ENCODE data around the gene TMPRSS9.
"Not testable (repeated sequence)": the region's sequence is repeated elsewhere in the genome, so short reads cannot be mapped to it uniquely, and the experiment has no call there.

TMPRSS9 gene

DNA sequence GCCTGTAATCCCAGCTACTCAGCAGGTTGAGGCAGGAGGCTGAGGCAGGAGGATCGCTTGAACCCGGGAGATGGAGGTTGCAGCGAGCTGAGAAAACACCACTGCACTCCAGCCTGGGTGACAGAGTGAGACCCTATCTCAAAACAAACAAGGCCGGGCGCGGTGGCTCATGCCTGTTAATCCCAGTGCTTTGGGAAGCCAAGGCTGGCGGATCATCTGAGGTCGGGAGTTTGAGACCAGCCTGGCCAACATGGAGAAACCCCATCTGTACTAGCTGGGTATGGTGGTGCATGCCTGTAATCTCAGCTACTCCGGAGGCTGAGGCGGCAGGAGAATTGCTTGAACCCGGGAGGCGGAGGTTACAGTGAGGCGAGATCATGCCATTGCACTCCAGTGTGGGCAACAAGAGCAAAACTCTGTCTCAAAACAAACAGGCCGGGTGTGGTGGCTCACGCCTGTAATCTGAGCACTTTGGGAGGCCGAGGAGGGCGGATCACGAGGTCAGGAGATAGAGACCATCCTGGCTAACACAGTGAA lies 35.3 kb downstream of the TMPRSS9 start:
- DNase-seq, result not testable (repeated sequence)

DNA sequence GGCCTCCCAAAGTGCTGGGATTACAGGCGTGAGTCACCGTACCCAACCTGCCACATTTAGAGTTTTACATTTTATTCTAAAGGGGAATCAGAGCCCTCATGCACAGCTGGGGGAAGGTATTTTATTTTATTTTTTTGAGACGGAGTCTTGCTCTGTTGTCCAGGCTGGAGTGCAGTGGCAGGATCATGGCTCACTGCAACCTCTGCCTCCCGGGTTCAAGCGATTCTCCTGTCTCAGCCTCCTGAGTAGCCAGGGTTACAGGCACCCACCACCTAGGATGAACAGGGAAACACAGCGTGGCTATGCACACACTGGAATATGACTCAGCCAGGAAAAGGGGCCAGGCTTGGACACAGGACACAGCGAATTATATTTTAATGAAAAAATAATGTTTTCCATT lies 37.1 kb downstream of the TMPRSS9 start:
- not testable (repeated sequence) for DNase-seq

DNA sequence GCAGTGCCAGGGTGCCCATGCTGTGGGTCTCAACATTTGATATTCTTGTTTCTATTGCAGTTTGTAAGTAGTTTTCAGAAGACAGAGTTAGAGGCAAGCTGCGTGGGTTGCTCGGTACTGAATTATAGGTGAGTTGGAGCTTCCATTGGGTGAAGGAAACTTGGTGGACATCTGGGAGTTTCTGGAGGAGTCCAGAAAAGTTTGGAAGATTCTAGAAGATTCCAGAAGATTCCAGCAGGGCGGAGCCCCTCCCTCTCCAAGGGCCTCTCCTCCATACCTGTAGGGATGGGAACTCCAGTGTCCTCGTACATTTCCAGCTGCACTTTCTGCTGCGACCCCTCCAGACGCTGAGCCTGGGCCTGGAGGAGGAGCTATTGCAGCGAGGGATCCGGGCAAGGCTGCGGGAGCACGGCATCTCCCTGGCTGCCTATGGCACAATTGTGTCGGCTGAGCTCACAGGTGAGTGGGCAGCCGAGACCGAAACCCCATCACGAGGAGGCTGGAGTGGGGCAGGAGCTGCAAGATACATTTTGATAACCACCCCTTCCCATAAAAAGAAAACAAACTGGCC lies 38.8 kb downstream of the TMPRSS9 start:
- DNase-seq, result no peak

DNA sequence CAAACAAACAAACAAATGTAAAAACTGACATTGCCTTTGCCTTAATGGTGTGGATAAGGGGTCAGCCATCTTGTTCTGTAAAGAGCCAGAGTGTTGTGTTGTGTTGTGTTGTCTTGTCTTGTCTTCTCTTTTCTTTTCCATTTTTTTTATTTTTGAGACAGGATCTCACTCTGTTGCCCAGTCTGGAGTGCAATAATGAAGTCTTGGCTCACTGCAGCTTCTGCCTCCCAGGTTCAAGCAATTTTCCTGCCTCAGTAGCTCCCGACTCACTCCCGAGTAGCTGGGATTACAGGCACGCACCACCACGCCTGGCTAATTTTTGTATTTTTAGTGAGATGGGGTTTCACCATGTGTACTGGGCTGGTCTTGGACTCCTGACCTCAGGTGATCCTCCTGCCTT lies 39.5 kb downstream of the TMPRSS9 start:
- no peak for DNase-seq

DNA sequence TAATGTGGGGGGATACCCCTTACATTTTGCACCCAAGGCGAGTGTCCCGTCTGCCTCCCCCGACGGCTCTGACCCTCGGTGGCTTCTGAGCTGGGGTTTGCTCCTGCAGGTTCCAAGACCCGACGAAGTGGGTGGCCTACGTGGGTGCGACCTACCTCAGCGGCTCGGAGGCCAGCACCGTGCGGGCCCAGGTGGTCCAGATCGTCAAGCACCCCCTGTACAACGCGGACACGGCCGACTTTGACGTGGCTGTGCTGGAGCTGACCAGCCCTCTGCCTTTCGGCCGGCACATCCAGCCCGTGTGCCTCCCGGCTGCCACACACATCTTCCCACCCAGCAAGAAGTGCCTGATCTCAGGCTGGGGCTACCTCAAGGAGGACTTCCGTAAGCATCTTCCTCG lies 48.2 kb downstream of the TMPRSS9 start:
- DNase-seq, result no peak

DNA sequence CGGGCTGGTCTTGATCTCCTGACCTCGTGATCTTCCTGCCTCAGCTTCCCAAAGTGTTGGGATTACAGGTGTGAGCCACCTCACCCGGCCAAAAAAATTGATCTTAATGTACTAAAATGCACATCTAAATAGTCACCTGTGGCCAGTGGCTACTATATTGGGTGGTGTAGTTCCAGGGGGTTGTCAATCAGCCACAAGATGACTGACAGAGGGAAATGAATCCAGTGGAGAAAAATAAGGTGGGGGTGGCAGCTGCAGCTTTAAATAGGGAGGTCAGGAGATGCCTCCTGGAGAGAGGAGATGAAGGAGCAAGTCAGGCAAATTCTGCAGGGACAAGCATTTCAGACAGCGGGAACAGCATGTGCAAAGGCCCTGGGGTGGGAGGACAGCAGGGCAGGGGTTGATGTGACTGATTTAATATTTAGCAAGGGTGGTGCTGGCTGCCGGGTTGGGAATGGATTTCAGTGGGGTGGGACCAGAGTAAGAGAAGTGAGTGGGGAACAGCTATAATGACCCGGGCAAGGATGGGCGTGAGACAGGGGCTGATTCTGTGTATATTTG lies 49.4 kb downstream of the TMPRSS9 start:
- DNase-seq, result no peak

DNA sequence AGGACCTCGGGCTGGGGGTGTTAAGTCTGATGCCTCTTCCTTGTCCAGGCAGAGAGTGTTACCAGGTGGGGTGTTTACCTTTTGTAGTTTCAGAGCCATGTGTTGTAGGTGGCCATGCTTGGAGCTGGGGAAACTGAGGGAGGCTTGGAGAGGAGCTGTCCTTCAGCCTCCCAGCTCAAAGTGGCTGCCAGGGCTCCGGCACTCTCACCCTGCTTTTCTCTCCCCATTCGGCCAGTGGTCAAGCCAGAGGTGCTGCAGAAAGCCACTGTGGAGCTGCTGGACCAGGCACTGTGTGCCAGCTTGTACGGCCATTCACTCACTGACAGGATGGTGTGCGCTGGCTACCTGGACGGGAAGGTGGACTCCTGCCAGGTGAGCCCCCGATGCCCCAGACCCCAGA lies 50.0 kb downstream of the TMPRSS9 start:
- no peak for DNase-seq

DNA sequence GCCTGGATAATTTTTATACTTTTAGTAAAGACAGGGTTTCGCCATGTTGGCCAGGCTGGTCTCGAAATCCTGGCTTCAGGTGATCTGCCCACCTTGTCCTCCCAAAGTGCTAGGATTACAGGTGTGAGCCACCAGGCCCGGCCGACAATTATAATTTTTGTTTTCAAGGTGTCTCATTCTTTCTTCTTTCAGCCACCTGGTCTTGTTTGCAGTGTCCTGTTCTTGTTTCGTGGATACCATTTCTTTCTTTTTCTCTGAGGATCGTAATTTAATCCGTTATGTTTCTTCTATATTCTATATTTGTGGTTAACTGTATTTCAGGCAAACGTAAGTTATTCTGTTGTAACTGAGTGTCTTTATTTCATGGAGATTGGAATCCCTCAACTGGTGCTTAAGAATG lies 51.6 kb downstream of the TMPRSS9 start:
- DNase-seq, result no peak

DNA sequence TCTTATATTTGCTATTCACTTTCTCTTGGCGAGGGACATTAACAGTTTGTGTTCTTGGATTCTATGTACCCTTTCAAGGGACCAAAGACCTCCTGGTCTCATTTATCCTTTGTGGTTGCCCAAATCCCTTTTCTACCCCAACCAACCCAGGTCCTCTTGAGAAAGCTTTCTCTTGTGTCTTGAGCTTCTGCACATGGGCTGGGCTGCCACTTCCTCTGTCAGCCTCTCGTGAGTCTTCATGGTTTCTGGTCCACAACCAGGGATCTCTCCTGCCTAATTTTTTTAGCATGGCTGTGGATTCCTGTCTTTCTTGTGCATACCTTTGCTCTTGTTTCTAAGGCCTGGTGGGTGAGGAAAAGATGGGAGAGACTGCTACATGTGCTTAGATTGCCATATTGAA lies 52.4 kb downstream of the TMPRSS9 start:
- no peak for DNase-seq

DNA sequence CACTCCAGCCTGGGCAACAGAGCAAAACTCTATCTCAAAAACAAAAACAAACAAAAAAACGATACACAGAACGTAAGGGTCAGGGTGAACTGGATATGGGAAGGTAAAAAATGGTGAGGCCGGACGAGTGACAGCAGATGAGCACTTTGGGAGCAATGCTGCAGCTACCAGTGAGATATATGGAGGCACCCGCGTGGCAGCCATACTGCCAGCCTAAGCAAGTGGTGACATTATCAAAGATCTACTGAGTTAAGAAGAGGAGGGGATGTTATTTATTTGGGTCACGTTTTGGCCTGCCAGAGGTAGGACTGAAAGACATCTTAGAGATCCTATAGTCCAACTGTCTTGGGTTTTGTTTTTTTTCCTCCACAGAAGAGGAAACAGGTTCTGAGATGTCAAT lies 53.1 kb downstream of the TMPRSS9 start:
- DNase-seq, result no peak

DNA sequence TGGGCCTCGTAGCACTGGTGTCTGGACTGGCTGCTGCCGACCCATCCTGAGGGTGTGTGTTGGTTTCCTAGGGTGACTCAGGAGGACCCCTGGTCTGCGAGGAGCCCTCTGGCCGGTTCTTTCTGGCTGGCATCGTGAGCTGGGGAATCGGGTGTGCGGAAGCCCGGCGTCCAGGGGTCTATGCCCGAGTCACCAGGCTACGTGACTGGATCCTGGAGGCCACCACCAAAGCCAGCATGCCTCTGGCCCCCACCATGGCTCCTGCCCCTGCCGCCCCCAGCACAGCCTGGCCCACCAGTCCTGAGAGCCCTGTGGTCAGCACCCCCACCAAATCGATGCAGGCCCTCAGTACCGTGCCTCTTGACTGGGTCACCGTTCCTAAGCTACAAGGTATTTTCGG lies 53.6 kb downstream of the TMPRSS9 start:
- DNase-seq, result no peak

DNA sequence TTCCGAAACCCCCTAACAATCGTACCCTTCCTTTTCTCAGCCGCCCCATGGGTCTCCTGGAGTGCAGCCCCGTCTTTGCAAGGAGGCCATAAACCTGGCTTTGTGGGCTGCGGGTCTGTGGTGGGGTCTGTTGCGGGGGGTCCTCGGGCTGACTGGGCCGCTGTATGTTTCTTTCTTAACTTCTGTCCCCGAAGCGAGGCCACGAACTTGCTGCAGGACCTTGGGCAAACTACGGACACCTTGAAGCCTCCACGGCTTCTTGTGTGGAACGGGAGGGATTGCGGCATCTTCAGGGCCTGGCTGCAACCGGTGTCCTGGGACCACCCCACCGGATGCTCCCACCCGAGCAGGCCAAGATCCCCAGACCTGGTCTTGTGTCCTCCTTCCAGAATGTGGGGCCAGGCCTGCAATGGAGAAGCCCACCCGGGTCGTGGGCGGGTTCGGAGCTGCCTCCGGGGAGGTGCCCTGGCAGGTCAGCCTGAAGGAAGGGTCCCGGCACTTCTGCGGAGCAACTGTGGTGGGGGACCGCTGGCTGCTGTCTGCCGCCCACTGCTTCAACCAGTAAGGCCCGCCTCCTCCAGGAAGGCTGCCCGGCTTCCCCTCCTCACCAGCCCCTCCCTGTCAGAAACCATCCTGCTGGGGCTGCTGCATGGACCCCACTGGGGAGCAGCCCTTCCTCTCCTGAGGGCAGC lies 55.4 kb downstream of the TMPRSS9 start:
- DNase-seq, result no peak

DNA sequence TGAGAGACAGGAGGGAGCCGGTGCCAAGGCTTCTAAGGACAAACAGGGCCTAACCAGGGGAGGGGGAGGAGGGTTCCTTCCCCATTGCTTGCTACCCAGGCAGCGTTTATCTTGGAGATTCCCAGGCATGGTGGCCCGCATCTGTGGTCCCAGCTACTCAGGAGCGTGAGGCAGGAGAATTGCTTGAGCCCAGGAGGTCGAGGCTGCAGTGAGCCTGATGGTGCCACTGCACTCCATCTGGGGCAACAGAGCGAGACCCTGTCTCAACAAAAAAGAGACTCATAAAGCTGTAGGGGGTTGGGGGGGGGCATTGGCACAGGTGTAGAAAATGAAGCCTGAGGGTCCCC lies 55.9 kb downstream of the TMPRSS9 start:
- no peak for DNase-seq

DNA sequence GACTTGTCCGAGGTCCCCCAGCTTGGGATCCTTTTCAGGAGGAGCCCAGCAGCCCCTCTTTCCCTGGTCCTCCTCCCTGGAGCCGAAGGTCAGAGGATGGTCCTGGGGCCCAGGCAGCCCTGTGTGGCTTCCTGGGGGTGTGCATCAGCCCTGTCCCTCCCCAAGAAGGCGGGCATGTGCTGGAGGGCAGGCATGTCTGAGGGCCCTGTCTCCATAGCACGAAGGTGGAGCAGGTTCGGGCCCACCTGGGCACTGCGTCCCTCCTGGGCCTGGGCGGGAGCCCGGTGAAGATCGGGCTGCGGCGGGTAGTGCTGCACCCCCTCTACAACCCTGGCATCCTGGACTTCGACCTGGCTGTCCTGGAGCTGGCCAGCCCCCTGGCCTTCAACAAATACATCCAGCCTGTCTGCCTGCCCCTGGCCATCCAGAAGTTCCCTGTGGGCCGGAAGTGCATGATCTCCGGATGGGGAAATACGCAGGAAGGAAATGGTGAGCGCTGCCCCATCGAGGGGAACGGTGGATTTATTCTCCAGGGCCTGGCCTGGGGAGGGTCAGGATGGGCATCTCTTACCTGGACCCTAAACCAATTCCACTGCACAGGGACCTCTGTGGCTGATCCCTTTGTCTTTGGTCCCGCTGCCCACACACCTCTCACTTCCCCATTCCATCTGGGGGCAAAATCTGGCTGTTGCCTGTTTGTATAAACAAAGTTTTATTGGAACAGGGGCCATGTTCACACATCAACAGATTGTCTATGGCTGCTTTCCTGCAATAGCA lies 56.4 kb downstream of the TMPRSS9 start:
- no peak for DNase-seq

DNA sequence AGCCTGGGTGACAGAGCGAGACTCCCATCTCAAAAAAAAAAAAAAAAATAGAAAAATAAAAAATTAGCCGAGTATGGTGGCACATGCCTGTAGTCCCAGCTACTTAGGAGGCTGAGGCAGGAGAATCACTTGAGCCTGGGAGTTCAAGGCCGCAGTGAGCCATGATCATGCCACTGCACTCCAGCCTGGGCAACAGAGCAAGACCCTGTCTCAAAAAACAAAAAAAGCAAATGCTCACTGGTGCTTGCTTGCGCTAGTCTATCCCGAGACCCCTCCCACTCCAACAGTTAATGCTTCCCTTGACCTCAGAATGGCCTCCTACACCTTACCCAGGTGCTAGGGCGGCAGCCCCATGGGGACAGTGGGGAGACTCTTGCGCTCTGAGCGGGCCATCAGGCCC lies 57.4 kb downstream of the TMPRSS9 start:
- not testable (repeated sequence) for DNase-seq

DNA sequence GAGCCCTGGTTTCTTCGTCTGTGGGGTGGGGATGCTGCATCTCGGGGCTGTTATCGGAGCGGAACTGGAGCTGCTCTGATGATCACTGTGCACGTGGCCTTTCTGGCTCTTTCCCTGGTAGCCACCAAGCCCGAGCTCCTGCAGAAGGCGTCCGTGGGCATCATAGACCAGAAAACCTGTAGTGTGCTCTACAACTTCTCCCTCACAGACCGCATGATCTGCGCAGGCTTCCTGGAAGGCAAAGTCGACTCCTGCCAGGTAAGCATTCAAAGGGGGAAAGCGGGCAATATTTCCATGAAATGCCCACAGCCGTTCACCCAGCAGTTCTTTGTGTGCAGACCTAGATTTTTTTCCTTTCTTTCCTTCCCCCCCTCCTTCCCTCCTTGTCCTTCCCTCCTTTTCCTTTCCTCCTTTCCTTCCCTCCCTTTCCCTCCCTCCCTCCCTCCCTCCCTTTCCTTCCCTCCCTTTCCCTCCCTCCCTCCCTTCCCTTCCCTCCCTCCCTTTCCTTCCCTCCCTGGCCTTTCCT lies 57.9 kb downstream of the TMPRSS9 start:
- DNase-seq, result no peak

DNA sequence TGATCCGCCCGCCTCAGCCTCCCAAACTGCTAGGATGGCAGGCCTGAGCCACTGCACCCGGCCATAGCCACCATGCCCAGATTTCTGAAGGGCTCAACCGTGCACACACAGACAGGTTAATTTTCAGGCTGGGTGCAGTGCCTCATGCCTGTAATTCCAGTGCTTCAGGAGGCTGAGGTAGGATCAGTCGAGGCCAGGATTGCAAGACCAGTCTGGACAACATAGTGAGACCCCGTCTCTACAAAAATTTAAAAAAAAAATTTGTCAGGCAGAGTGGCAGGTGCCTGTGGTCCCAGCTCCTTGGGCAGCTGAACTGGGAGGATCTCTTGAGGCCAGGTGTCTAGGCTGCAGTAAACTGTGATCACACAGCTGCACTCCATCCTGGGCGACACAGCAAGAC lies 59.7 kb downstream of the TMPRSS9 start:
- no peak for DNase-seq

DNA sequence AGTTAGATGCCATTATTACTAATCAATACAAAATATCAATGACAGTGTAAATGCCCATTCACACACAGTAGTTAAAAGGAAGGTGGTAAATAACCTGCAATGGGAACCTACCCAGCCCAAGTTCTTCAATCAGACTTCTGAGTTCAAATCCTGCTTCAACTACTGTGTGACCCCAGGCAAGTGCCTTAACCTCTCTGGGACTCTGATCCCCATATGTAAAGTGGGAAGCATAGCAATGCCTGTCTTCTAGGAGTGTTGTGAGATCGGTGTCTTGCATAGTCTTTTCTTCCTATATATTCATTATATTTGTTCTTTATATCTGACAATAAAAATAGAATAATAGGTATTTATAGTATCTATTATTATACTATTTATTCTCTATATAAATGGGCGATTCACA lies 60.4 kb downstream of the TMPRSS9 start:
- DNase-seq, result no peak

DNA sequence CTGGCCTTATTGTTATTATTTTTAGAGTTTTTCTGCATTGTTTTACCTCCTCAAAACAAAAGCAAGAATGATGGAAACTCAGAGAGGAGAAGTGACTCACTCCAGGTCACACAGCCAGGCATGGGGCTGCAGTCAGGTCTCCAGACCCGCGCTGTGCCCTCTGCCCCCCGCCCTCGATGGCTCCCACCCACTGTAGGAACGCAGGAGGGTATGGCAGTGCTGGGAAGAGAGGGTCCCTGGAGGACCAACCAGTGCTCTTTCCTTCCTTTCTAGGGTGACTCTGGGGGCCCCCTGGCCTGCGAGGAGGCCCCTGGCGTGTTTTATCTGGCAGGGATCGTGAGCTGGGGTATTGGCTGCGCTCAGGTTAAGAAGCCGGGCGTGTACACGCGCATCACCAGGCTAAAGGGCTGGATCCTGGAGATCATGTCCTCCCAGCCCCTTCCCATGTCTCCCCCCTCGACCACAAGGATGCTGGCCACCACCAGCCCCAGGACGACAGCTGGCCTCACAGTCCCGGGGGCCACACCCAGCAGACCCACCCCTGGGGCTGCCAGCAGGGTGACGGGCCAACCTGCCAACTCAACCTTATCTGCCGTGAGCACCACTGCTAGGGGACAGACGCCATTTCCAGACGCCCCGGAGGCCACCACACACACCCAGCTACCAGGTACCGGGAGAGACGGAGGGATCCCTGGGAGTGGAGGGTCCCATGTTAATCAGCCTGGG lies 61.7 kb downstream of the TMPRSS9 start:
- no peak for DNase-seq

DNA sequence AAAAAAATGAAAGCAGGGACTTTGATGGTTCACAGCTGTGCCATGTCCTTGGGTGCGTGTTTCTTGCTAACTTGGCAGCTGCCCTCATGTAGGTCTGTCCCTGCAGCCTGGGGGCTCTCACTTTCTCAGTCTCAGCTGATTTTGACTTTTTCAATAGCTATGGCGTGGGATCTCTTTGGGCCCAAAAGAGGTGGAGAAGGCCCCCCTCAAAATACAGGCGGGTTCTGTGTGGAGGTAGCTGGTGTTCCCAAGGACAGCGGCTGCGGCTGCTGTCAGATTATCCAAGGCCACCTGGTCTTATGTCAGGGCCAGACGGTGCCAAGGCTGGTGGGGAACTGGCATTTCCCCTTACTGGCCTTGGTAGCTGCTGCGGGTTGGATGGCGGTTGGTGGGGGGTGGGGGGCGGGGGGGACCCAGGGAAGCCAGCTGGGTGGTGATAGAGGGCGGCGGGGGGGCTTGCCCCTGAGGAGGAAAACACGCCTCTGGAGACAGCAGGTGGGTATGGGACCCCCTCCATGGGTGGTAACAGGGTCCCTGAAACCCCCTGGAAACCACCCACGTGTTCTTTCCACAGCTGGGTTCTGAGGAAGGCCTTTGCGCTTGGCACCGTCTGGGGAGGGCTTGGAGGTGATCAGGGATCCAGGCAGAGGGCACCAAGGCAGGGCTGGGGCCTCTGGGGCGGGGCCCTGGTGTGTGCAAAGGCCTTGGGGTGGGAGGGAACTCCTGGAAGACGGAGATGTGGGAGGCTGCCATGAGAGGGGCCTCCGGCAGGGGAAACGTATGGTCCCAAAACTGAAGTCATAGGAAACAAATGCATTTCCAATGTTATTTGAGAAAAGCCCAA lies 63.2 kb downstream of the TMPRSS9 start:
- no peak for DNase-seq

DNA sequence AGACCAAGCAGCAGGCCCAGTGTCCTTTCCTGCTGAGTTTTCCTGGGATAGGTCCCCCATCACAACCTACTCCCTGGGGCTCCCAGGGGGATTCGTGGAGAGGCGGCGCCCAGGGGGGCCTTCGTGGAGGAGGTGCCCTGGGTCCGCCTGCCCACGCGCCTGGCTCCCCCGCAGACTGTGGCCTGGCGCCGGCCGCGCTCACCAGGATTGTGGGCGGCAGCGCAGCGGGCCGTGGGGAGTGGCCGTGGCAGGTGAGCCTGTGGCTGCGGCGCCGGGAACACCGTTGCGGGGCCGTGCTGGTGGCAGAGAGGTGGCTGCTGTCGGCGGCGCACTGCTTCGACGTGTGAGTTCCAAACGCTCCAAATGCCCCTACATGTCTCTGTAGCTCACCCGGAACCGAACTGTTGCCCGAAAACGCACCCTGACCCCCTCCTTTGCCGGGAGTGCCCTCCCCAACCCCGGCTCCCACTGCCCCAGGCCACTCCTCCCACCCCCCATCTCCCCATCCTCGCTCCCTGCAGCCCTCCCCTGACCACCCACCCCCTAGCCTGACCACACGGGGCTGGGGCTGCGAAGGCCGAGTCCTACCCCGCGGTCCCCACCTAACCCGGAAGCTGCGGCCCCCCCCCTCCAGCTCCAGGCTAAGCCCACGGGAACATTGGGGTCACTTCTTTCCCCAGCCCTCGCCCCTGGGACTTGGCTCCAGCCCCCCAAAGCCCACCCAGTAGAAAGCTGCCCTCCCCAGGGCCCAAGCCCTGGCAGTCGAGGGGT lies 64.0 kb downstream of the TMPRSS9 start:
- no peak for DNase-seq

All from stimulated activated naive CD4-positive, alpha-beta T cell treated with Interleukin-2 at 50 U/mL for 16 hours (primary cell).